MCF 10A (cell line): Measurements from ENCODE around the gene LRP1B. TPM values are rescaled to one million over a fixed set of nuclear protein-coding genes. Genes with fewer than 3 reads are reported as not detected.
A peak's percentile ranks its signal among the peaks of the same experiment; 100 is the strongest.

Source experiments
- BruUV-seq: library from RNA; stranded (reverse); fragments of 400-500 nt; replicated peaks from 2 replicates; lab custom pipeline; 2021; lab: Mats Ljungman, UMichigan
- CTCF ChIA-PET: fragments of 300-600 bp; sonication (Branson Sonifier 250); formaldehyde crosslinking; extraction: SDS; loops from one replicate; lab custom pipeline; 2021; ENCODE audit warnings: antibody characterized with exemption, inconsistent platforms; lab: Yijun Ruan, JAX
- POLR2A ChIA-PET: fragments of 300-600, 350-650 bp; sonication (Branson Sonifier 250); formaldehyde crosslinking; extraction: SDS; loops from one replicate; lab custom pipeline; 2020; ENCODE audit warnings: antibody characterized with exemption, inconsistent platforms; lab: Yijun Ruan, JAX
- DNase-seq: peaks from one replicate; pipeline ENCODE4 v3.0.0-alpha.2; 2018; ENCODE audit not compliant: unreplicated experiment
- H3K27ac Mint-ChIP-seq: one replicate; pipeline ENCODE4 v1.8.0; 2022; ENCODE audit warnings: mild to moderate bottlenecking, low read depth, mixed read lengths; ENCODE audit not compliant: unreplicated experiment
- H3K27me3 Mint-ChIP-seq: one replicate; pipeline ENCODE4 v1.8.0; 2022; ENCODE audit warnings: mixed read lengths; ENCODE audit not compliant: insufficient read depth, unreplicated experiment
- H3K36me3 Mint-ChIP-seq: one replicate; pipeline ENCODE4 v1.8.0; 2022; ENCODE audit warnings: mild to moderate bottlenecking, moderate library complexity, mixed read lengths; ENCODE audit not compliant: insufficient read depth, unreplicated experiment
- H3K4me1 Mint-ChIP-seq: one replicate; pipeline ENCODE4 v1.8.0; 2022; ENCODE audit warnings: mixed read lengths; ENCODE audit not compliant: insufficient read depth, unreplicated experiment
- H3K4me3 Mint-ChIP-seq: one replicate; pipeline ENCODE4 v1.8.0; 2022; ENCODE audit warnings: mild to moderate bottlenecking, moderate library complexity, mixed read lengths; ENCODE audit not compliant: unreplicated experiment
- H3K9me3 Mint-ChIP-seq: one replicate; pipeline ENCODE4 v1.8.0; 2022; ENCODE audit warnings: mixed read lengths; ENCODE audit not compliant: unreplicated experiment
- CTCF ChIP-seq: fragments of 200-600 bp; IDR thresholded peaks from one replicate; pipeline ENCODE4 v1.8.0; 2022; ENCODE audit warnings: antibody characterized with exemption, mild to moderate bottlenecking; ENCODE audit not compliant: unreplicated experiment
- intact Hi-C: fragments of 100-400 bp; cut with micrococcal nuclease; formaldehyde crosslinking; loops from 2 replicates; pipeline ENCODE4 v1.14.1; 2022
- total RNA-seq: library from RNA; stranded (reverse); gene quantifications from 2 replicates; pipeline ENCODE4 v1.2.3, GENCODE V29; 2022

Gene LRP1B
- total RNA-seq, 1 experiment from 2014 or later, result not detected

- intact Hi-C loops, result no loop called here
- POLR2A ChIA-PET, result no interaction called here
- peak; percentile 6 for DNase-seq
Measured at GRCh38 chr2:140600116-140600515, 1530.7 kb downstream of the LRP1B start.

GRCh38 chr2:140597836-140598235 lies 1533.0 kb downstream of the LRP1B start:
- Mint-ChIP-seq H3K27ac (no peak overlapping the region), H3K36me3 (no peaks in the 10 kb centered on the region), H3K27me3 (peaks cover 80% of the 10 kb centered on the region), H3K4me3 (no peak overlapping the region), H3K4me1 (no peaks in the 10 kb centered on the region), H3K9me3 (no peaks in the 10 kb centered on the region)
- intact Hi-C loops, result no loop called here
- no peak for TF ChIP-seq CTCF
- no TSS peak for BruUV-seq
- ChIA-PET CTCF (no interaction called here), POLR2A (no interaction called here)
- no peak for DNase-seq

More at GRCh38 chr2:140600116-140600515, 1530.7 kb downstream of the LRP1B start:
- Mint-ChIP-seq H3K9me3 (no peaks in the 10 kb centered on the region), H3K27me3 (peaks cover 80% of the 10 kb centered on the region), H3K4me3 (no peak overlapping the region), H3K4me1 (no peaks in the 10 kb centered on the region), H3K36me3 (no peaks in the 10 kb centered on the region), H3K27ac (no peak overlapping the region)
- BruUV-seq, result no TSS peak
- CTCF ChIA-PET, result no interaction called here
- TF ChIP-seq CTCF, result no peak

DNA sequence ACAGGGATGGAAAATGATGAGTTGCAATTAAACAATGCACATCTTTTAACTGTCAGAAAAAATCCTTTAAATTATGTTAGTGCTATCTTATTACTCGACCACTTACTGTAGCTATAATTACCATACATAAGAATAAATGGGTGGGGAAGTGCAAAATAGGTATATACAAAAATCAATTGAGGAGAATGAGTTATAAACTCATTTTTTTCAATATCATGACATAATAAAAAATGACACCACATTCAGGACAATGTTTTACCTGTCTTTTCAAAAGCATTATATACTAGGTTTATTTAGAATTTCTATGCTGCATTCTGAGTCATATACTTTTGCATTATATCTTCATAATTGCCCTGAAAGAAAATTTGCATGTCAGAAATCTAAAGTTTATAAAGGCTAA lies 1533.6 kb downstream of the LRP1B start:
- POLR2A ChIA-PET, result no interaction called here
- Mint-ChIP-seq H3K9me3 (no peaks in the 10 kb centered on the region), H3K27ac (no peak overlapping the region), H3K4me1 (no peaks in the 10 kb centered on the region), H3K27me3 (peaks cover 80% of the 10 kb centered on the region), H3K36me3 (no peaks in the 10 kb centered on the region), H3K4me3 (no peak overlapping the region)
- BruUV-seq, result no TSS peak
- CTCF ChIA-PET, result no interaction called here
- DNase-seq, result no peak
- intact Hi-C loops, result no loop called here
- no peak for TF ChIP-seq CTCF

- H3K27ac Mint-ChIP-seq, result no peak overlapping the region
- intact Hi-C loops, result no loop called here
- TF ChIP-seq CTCF, result no peak
- no peaks in the 10 kb centered on the region for H3K9me3 Mint-ChIP-seq
- H3K27me3 Mint-ChIP-seq, result peaks cover 76% of the 10 kb centered on the region
- no peak for DNase-seq
- no peaks in the 10 kb centered on the region for H3K4me1 Mint-ChIP-seq
- H3K36me3 Mint-ChIP-seq, result no peaks in the 10 kb centered on the region
- no peak overlapping the region for H3K4me3 Mint-ChIP-seq
- ChIA-PET POLR2A (interaction anchor here (0.8 kb wide), 1 partner anchor 650 kb away, joined by 3 read pairs; no protein-coding TSS in a partner anchor), CTCF (no interaction called here)
- BruUV-seq, result no TSS peak
Measured at GRCh38 chr2:140596447-140596846, 1534.4 kb downstream of the LRP1B start.
